Measurements from ENCODE around the gene RSAD1.

Gene RSAD1

DNA sequence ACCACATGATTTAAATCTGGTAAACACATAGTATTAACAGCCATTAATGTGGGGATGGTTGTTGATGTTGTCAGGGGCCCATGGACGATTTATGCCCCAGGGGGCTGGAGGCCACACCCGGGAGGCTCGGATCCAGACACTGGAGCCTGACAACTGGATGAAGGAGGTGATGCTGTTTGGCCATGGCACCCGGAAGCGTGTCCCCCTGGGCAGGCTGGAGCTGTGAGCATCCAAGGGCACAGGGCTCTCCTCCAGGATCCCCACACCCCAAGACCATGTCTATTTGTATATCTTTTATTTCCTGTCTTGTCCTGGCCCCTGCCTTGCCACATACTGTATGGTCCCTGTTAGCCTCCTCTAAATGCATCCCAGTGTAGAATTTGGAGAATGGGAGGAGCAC, 4.6 kb downstream of the RSAD1 start:
- no peak for TF ChIP-seq CTCF (conservative IDR thresholded peaks at IDR 0.05; ENCODE audit: low read depth, low read length)
- peaks cover 11% of the 10 kb centered on the region; the same call in 1 of the 2 replicates for H3K79me2 ChIP-seq (ENCODE audit: insufficient read depth, low read depth)
- H2AFZ ChIP-seq (ENCODE audit: low read depth): no peak overlapping the region
- peaks cover 21% of the 10 kb centered on the region for H3K4me1 ChIP-seq (ENCODE audit: low read depth, poor library complexity, severe bottlenecking)
- no peak overlapping the region for H3K27ac ChIP-seq
- H3K36me3 ChIP-seq (ENCODE audit: insufficient read depth): no peaks in the 10 kb centered on the region
- H3K4me3 ChIP-seq (IDR thresholded peaks at IDR 0.05; ENCODE audit: insufficient read depth, low read depth, low read length): no peak overlapping the region
- no peaks in the 10 kb centered on the region for H4K20me1 ChIP-seq (ENCODE audit: insufficient read depth)
- H3K27me3 ChIP-seq (ENCODE audit: insufficient read depth, low read depth): no peaks in the 10 kb centered on the region
- no peak overlapping the region for H3K9ac ChIP-seq
- H3K4me2 ChIP-seq: no peak overlapping the region

- peaks cover 11% of the 10 kb centered on the region; the same call in 1 of the 2 replicates for H3K79me2 ChIP-seq (ENCODE audit: insufficient read depth, low read depth)
- peaks cover 18% of the 10 kb centered on the region for H3K4me1 ChIP-seq (ENCODE audit: low read depth, poor library complexity, severe bottlenecking)
- H3K36me3 ChIP-seq (ENCODE audit: insufficient read depth): no peaks in the 10 kb centered on the region
- H2AFZ ChIP-seq (ENCODE audit: low read depth): no peak overlapping the region
- no peak overlapping the region for H3K9ac ChIP-seq
- H4K20me1 ChIP-seq (ENCODE audit: insufficient read depth): no peaks in the 10 kb centered on the region
- H3K4me2 ChIP-seq: no peak overlapping the region
- H3K4me3 ChIP-seq (IDR thresholded peaks at IDR 0.05; ENCODE audit: insufficient read depth, low read depth, low read length): no peak overlapping the region
- no peaks in the 10 kb centered on the region for H3K27me3 ChIP-seq (ENCODE audit: insufficient read depth, low read depth)
- TF ChIP-seq CTCF (conservative IDR thresholded peaks at IDR 0.05; ENCODE audit: low read depth, low read length): no peak
- no peak overlapping the region for H3K27ac ChIP-seq
Measured at GRCh38 chr17:50484386-50485155, 5.9 kb downstream of the RSAD1 start.

DNA sequence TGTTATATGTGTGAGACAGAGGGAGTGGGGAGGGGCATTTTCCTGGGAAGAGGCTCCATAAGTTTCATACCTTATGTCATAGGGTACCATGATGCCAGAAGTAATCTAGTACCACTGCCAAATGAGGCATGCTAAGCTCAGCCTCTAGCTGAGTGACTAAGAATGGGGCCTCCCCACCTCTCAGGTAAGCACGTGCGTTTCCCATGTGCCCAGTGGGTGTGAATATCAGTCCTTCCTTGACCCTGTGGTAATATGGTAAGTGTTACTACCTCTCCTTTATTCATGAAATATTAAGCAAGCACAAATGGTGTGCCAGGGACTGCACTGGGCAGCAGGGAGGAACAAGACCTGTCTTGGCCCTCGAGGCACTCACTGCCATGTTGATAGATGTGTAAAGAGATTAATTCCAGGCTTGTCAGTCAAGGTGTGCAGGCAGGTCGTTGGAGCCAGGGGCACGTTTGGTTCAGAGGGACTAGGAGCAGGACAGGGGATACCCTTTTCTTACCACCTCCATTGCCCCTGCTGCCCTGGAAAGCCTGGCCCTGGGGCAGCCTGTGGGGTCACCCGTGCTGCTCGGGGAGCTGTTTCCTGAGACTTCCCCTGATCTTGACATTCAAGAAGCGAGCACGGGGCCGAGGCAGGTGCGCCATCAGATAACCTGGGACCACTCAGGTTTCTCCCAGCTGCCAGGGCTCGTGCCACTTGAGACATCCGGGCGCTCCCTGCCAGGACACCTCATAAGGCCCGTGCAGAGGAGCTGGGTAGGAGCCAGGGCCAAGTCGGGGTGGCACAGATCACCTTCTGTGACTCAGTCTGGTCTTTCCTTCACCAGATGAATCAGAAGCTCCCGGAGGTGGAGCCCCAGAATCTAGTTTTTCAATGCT, 8.8 kb downstream of the RSAD1 start:
- no peak overlapping the region for H3K27ac ChIP-seq
- H3K27me3 ChIP-seq (ENCODE audit: insufficient read depth, low read depth): no peaks in the 10 kb centered on the region
- TF ChIP-seq CTCF (conservative IDR thresholded peaks at IDR 0.05; ENCODE audit: low read depth, low read length): no peak
- no peak overlapping the region for H2AFZ ChIP-seq (ENCODE audit: low read depth)
- H3K9ac ChIP-seq: no peak overlapping the region
- H4K20me1 ChIP-seq (ENCODE audit: insufficient read depth): no peaks in the 10 kb centered on the region
- H3K4me3 ChIP-seq (IDR thresholded peaks at IDR 0.05; ENCODE audit: insufficient read depth, low read depth, low read length): no peak overlapping the region
- no peak overlapping the region for H3K4me2 ChIP-seq
- peaks cover 6% of the 10 kb centered on the region for H3K4me1 ChIP-seq (ENCODE audit: low read depth, poor library complexity, severe bottlenecking)
- H3K79me2 ChIP-seq (ENCODE audit: insufficient read depth, low read depth): no peaks in the 10 kb centered on the region
- H3K36me3 ChIP-seq (ENCODE audit: insufficient read depth): no peaks in the 10 kb centered on the region

GRCh38 chr17:50488880-50489279, 10.2 kb downstream of the RSAD1 start:
- TF ChIP-seq CTCF (conservative IDR thresholded peaks at IDR 0.05; ENCODE audit: low read depth, low read length): no peak

More at GRCh38 chr17:50488880-50489279, 10.2 kb downstream of the RSAD1 start:
- Histone ChIP-seq H4K20me1 (ENCODE audit: insufficient read depth) (no peaks in the 10 kb centered on the region), H3K36me3 (ENCODE audit: insufficient read depth) (no peaks in the 10 kb centered on the region), H3K9ac (no peak overlapping the region), H3K4me1 (ENCODE audit: low read depth, poor library complexity, severe bottlenecking) (peaks cover 5% of the 10 kb centered on the region), H3K27me3 (ENCODE audit: insufficient read depth, low read depth) (no peaks in the 10 kb centered on the region), H3K4me3 (IDR thresholded peaks at IDR 0.05; ENCODE audit: insufficient read depth, low read depth, low read length) (no peak overlapping the region), H3K4me2 (no peak overlapping the region), H3K79me2 (ENCODE audit: insufficient read depth, low read depth) (no peaks in the 10 kb centered on the region), H2AFZ (ENCODE audit: low read depth) (no peak overlapping the region), H3K27ac (no peak overlapping the region)

Data from KMS-11 (cell line).